22Rv1 (cell line): ENCODE data around the gene IVNS1ABP.

ENCODE experiments used
- CTCF ChIP-seq: fragments of 450-650 bp; IDR thresholded peaks from 2 replicates; pipeline ENCODE4 v1.5.1; 2017; ENCODE audit warnings: mild to moderate bottlenecking
- ZFX ChIP-seq: fragments of 450-650 bp; IDR thresholded peaks from 2 replicates; pipeline ENCODE4 v1.6.1; 2017; ENCODE audit warnings: antibody characterized with exemption, borderline replicate concordance

GRCh38 chr1:185257950-185258208, 59.2 kb downstream of the IVNS1ABP start:
- TF ChIP-seq CTCF (no peak), ZFX (no peak)
